MG63 (cell line): Measurements from ENCODE around the gene SPRR2F. TPM values are rescaled to one million over a fixed set of nuclear protein-coding genes. Genes with fewer than 3 reads are reported as not detected.

Experiments
- DNase-seq: peaks from one replicate; pipeline ENCODE4 v3.0.0-alpha.2; 2020
- H3K27me3 ChIP-seq: fragments of 250-450 bp; sonication (Bioruptor Pico); 2 replicates; pipeline ENCODE4 v1.5.1; 2020; ENCODE audit warnings: mild to moderate bottlenecking, moderate library complexity
- H3K36me3 ChIP-seq: fragments of 250-450 bp; sonication (Bioruptor Pico); 2 replicates; pipeline ENCODE4 v1.5.1; 2020; ENCODE audit warnings: mild to moderate bottlenecking, moderate library complexity
- H3K4me3 ChIP-seq: fragments of 250-450 bp; sonication (Bioruptor Pico); 2 replicates; pipeline ENCODE4 v1.5.1; 2020; ENCODE audit warnings: mild to moderate bottlenecking, moderate library complexity
- H3K9me3 ChIP-seq: fragments of 250-450 bp; sonication (Bioruptor Pico); 2 replicates; pipeline ENCODE4 v1.5.1; 2020; ENCODE audit warnings: mild to moderate bottlenecking, moderate library complexity
- total RNA-seq: library from RNA; depleted of rRNA; stranded (reverse); fragments of >200 nt; shearing (Covaris generic); gene quantifications from 2 replicates; pipeline ENCODE4 v1.2.3, GENCODE V29; 2014; ENCODE audit warnings: low replicate concordance; rRNA removed

The SPRR2F gene
- total RNA-seq, 1 experiment from 2014 or later = not detected

DNA sequence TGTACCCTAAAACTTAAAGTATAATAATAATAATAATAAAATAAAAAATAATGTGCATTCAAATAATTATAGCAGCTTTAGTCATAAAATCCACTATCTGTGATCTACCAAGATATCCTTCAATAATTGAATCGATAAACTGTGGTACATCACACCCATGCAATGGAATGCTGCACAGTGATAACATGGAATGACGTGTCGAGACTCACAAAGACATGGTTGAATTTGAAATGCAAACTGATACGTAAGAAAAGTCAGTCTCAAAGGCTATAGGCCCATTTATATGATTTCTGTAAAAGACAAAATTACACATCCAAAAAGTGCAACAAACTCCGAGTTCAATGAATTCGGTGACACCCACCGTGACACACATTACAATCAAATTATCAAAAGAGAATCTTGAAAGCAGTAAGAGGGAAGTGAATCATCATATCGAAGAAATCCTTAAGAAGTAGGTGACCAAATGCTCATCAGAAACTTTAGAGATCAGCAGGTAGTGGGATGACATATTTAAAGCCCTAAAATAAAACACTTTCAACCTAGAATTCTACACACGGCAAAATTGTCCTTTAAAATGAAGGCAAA, 13.8 kb downstream of the SPRR2F start:
- H3K36me3 ChIP-seq = no peaks in the 10 kb centered on the region
- no peak for DNase-seq
- H3K4me3 ChIP-seq = no peak overlapping the region
- no peaks in the 10 kb centered on the region for H3K27me3 ChIP-seq
- H3K9me3 ChIP-seq = no peaks in the 10 kb centered on the region

DNA sequence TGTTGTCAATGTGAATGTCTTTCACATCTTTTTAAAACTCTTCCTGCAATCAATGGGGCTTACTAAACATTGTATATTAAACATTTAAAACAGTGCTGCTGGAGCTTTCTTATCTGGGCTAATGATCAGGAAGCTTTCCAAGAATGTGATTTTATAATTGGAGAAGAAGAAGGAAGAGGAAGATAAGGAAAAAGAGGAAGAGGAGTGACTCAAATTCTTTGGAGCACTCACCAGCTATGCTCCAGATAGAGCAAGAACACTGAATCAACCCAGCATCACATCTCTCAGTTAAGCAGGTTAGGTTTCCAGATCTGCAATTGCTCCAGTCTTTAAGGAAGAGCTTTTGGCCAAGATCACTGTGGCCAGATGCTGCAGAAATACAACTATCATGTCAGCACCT, 17.6 kb downstream of the SPRR2F start:
- H3K27me3 ChIP-seq = peaks cover 5% of the 10 kb centered on the region
- no peak for DNase-seq

DNA sequence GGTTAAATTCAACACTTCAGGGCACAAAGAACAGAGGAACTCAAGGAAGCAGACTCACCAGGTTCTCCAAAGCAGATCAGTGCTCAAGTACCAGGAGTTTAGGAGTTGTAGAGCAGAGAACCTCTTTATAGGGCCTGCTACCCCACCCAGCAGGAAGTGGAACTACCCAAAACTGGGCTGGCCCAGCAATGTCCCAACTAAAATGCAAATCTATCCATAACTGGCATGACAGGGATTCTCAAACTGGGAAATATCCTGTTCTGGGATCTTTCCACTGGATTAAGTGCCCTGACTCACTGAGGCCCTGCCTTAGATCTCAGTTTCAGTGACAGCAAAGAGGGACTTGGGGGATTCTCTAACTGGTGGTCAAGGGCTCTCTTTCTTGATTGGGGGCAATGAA, 18.9 kb downstream of the SPRR2F start, which contains the start of gene SPRR2E:
SPRR2E (minus strand) TSS at position 101 of the 400 bp plus-strand sequence. CDS start 775 bp downstream, outside the sequence.
- H3K9me3 ChIP-seq = no peaks in the 10 kb centered on the region
- H3K27me3 ChIP-seq = peaks cover 5% of the 10 kb centered on the region
- DNase-seq = no peak
- no peak within 1 kb of the TSS for H3K4me3 ChIP-seq
- H3K36me3 ChIP-seq = no peaks in the 10 kb centered on the region

More for the DNA sequence above, 17.6 kb downstream of the SPRR2F start:
- H3K36me3 ChIP-seq = no peaks in the 10 kb centered on the region
- H3K9me3 ChIP-seq = no peaks in the 10 kb centered on the region
- no peak overlapping the region for H3K4me3 ChIP-seq

DNA sequence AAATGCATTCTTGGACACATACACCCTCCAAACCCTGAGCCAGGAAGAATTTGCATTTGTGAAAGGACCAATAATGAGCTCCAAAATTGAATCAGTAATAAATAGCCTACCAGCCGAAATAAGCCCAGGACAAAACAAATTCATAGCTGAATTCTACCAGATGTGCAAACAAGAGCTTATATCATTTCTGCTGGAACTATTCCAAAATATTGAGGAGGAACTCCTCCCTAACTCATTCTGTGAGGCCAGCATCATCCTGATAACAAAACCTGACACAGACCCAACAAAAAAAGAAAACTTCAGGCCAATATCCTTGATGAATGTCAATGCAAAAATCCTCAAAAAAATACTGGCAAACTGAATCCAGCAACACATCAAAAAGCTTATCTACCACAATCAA, 25.7 kb downstream of the SPRR2F start:
- Histone ChIP-seq H3K4me3 (no peak overlapping the region), H3K27me3 (peaks cover 3% of the 10 kb centered on the region), H3K36me3 (no peaks in the 10 kb centered on the region), H3K9me3 (no peaks in the 10 kb centered on the region; the same call in 1 of the 2 replicates)
- DNase-seq = no peak

DNA sequence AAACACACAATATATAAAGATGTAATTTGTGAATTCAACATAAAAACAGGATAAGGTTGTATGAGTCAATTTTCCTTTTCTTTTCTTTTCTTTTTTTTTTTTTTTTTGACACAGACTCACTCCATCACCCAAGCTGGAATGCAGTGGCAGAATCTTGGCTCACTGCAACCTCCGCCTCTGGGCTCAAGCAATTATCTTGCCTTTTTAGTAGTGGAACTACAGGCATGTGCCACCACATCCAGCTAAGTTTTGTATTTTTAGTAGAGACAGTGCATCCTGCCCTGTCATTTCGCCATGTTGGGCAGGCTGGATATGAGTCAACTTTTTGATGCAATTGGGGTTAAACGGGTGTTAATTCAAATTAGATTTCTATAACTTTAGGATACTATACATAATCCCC, 31.6 kb downstream of the SPRR2F start:
- Histone ChIP-seq H3K9me3 (0 out of 2 replicates have a peak, but pooled peaks cover 1% of the 10 kb centered on the region), H3K27me3 (no peaks in the 10 kb centered on the region; the same call in 1 of the 2 replicates), H3K4me3 (no peak overlapping the region), H3K36me3 (no peaks in the 10 kb centered on the region)
- DNase-seq = no peak

DNA sequence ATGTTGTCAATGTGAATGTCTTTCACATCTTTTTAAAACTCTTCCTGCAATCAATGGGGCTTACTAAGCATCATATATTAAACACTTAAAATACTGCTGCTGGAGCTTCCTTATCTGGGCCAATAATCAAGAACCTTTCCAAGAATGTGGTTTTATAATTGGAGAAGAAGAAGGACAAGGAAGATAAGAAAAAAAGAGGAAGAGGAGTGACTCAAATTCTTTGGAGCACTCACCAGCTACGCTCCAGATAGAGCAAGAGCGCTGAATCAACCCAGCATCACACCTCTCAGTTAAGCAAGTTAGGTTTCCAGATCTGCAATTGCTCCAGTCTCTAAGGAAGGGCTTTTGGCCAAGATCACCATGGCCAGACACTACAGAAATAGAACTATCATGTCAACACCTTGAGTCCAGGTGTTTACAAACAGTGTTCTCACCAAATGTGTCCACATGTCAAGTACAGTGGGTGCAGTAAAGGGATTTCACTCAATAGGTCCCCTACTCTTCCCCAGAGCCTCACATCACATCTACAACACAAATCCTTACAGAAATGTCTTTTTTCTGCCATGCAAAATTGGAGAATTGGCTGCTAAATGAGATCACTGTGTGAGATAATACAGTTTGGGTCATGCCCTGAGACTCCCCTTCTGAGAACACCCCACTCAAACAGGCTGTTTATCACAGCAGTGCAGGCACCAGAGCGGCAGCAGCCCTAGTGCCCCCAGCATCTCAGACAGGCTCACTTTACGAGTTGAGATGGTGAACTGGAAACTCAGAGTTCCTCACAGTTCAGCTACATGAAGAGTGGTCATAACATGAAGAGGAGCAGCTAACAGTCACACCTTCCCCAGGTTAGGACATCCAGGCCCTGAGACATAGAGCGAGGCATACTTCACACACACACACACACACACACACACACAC, 40.2 kb downstream of the SPRR2F start:
- H3K27me3 ChIP-seq = no peaks in the 10 kb centered on the region; the same call in 1 of the 2 replicates
- no peaks in the 10 kb centered on the region for H3K36me3 ChIP-seq
- no peaks in the 10 kb centered on the region for H3K9me3 ChIP-seq
- H3K4me3 ChIP-seq = no peak overlapping the region
- DNase-seq = no peak

DNA sequence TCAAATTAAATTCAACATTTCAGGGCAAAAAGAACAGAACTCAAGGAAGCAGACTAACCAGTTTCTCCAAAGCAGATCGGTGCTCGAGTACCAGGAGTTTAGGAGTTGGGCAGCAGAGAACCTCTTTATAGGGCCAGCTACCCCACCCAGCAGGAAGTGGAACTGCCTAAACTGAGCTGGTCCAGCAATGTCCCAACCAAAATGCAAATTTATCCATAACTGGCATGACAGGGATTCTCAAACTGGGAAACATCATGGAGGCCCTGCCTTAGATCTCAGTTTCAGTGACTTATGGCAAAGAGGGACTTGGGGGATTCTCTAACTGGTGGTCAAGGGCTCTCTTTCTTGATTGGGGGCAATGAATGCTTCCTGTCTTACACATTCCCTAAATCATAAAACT, 41.8 kb downstream of the SPRR2F start, which contains the start of gene SPRR2B:
SPRR2B (minus strand) TSS at position 101 of the 400 bp plus-strand sequence. CDS start 772 bp downstream, outside the sequence.
- peaks cover 5% of the 10 kb centered on the region for H3K27me3 ChIP-seq
- no peaks in the 10 kb centered on the region for H3K36me3 ChIP-seq
- no peaks in the 10 kb centered on the region for H3K9me3 ChIP-seq
- DNase-seq = no peak
- no peak within 1 kb of the TSS for H3K4me3 ChIP-seq

DNA sequence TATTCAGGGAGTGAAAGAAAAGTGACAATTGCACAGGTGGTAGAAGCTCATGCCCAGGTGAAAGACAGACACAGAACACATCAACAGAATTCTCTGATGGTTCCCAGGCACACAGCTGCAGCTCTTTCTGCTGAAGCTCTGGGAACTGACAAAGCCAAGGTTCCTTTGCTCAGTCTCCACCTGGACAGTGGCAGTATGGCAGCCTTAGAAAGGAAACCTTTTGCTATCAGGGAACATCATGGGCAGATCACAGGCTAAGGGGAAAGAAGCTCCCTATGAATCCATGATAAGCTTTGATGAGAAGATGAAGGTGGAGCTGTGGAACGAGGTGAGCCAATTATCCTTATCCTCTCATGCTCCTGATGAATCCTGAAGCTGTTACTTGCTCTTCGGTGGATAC, 43.1 kb downstream of the SPRR2F start:
- no peaks in the 10 kb centered on the region for H3K36me3 ChIP-seq
- peaks cover 8% of the 10 kb centered on the region for H3K27me3 ChIP-seq
- no peak overlapping the region for H3K4me3 ChIP-seq
- no peaks in the 10 kb centered on the region for H3K9me3 ChIP-seq
- DNase-seq = no peak

Other genes starting within 250 kb of the SPRR2F start
- gene SMCP, start 235.2 kb downstream of the SPRR2F start, total RNA-seq = not detected in 2 replicates
- gene IVL, start 205.0 kb downstream of the SPRR2F start, total RNA-seq = not detected in 2 replicates
- gene SPRR5, start 166.3 kb downstream of the SPRR2F start, total RNA-seq = not detected in 2 replicates
- not detected in 2 replicates for gene SPRR4, start 142.9 kb downstream of the SPRR2F start, total RNA-seq
- not detected in 2 replicates for gene SPRR1A, start 129.4 kb downstream of the SPRR2F start, total RNA-seq
- gene SPRR3, start 111.8 kb downstream of the SPRR2F start, total RNA-seq = not detected in 2 replicates
- not detected in 2 replicates for gene SPRR1B, start 82.3 kb downstream of the SPRR2F start, total RNA-seq
- not detected in 2 replicates for gene SPRR2D, start 72.4 kb downstream of the SPRR2F start, total RNA-seq
- not detected in 2 replicates for gene SPRR2A, start 56.0 kb downstream of the SPRR2F start, total RNA-seq
- gene SPRR2B, start 41.9 kb downstream of the SPRR2F start, total RNA-seq = not detected in 2 replicates
- not detected in 2 replicates for gene SPRR2E, start 19.0 kb downstream of the SPRR2F start, total RNA-seq
- gene SPRR2G, start 37.4 kb upstream of the SPRR2F start, total RNA-seq = not detected in 2 replicates
- not detected in 2 replicates for gene LELP1, start 89.9 kb upstream of the SPRR2F start, total RNA-seq
- gene PRR9, start 104.1 kb upstream of the SPRR2F start, total RNA-seq = 0.07 and 1.0 TPM in 2 replicates
- gene LORICRIN, start 146.2 kb upstream of the SPRR2F start, total RNA-seq = not detected in 2 replicates
- not detected in 2 replicates for gene PGLYRP3, start 199.4 kb upstream of the SPRR2F start, total RNA-seq
- gene PGLYRP4, start 235.3 kb upstream of the SPRR2F start, total RNA-seq = not detected in 2 replicates
- not detected in 2 replicates for gene S100A9, start 244.3 kb upstream of the SPRR2F start, total RNA-seq